ACC112 (cell line): ENCODE measurements around the gene ZNF326.

Experiments used
- H2AFZ ChIP-seq: fragments of 200-600 bp; sonication (generic); one replicate; pipeline ENCODE4 v1.6.0; 2017; ENCODE audit warnings: antibody characterized with exemption, low read length; ENCODE audit not compliant: unreplicated experiment
- H3K27ac ChIP-seq: fragments of 200-600 bp; sonication (generic); 2 replicates; pipeline ENCODE4 v1.5.1; 2014; ENCODE audit warnings: low read depth, mild to moderate bottlenecking, antibody characterized with exemption, low read length, moderate library complexity
- H3K27me3 ChIP-seq: fragments of 200-600 bp; sonication (generic); 2 replicates; pipeline ENCODE4 v1.6.1; 2014; ENCODE audit warnings: mild to moderate bottlenecking, antibody characterized with exemption, low read length, moderate library complexity, mixed read lengths; ENCODE audit not compliant: insufficient read depth
- H3K36me3 ChIP-seq: fragments of 200-600 bp; sonication (generic); 2 replicates; pipeline ENCODE4 v1.6.1; 2016; ENCODE audit warnings: mild to moderate bottlenecking, antibody characterized with exemption, low read length, moderate library complexity, mixed read lengths; ENCODE audit not compliant: insufficient read depth
- H3K4me1 ChIP-seq: fragments of 200-600 bp; sonication (generic); one replicate; pipeline ENCODE4 v1.6.1; 2016; ENCODE audit warnings: low read length, mixed read lengths; ENCODE audit not compliant: insufficient read depth, unreplicated experiment, control insufficient read depth
- H3K4me3 ChIP-seq: fragments of 200-600 bp; sonication (generic); 2 replicates; pipeline ENCODE4 v1.5.1; 2014; ENCODE audit warnings: mild to moderate bottlenecking, low read depth, low read length
- H3K79me2 ChIP-seq: fragments of 200-600 bp; sonication (generic); one replicate; pipeline ENCODE4 v1.6.0; 2016; ENCODE audit warnings: low read length; ENCODE audit not compliant: control insufficient read depth, unreplicated experiment, insufficient read depth

The ZNF326 gene, protein sequence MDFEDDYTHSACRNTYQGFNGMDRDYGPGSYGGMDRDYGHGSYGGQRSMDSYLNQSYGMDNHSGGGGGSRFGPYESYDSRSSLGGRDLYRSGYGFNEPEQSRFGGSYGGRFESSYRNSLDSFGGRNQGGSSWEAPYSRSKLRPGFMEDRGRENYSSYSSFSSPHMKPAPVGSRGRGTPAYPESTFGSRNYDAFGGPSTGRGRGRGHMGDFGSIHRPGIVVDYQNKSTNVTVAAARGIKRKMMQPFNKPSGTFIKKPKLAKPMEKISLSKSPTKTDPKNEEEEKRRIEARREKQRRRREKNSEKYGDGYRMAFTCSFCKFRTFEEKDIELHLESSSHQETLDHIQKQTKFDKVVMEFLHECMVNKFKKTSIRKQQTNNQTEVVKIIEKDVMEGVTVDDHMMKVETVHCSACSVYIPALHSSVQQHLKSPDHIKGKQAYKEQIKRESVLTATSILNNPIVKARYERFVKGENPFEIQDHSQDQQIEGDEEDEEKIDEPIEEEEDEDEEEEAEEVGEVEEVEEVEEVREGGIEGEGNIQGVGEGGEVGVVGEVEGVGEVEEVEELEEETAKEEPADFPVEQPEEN

GRCh38 chr1:89994805-89995597 is at the start of gene ZNF326:
Gene ZNF326, plus strand, starts transcription at chr1:89995110. Its CDS starts 148 bp downstream, at chr1:89995258.
- Histone ChIP-seq H2AFZ (peak within 1 kb of the TSS; percentile 70), H3K4me3 (peak within 1 kb of the TSS; percentile 83), H3K79me2 (peaks cover 46% of the 10 kb centered on the region), H3K27ac (peak within 1 kb of the TSS; percentile 74), H3K27me3 (no peaks in the 10 kb centered on the region), H3K36me3 (peaks cover 5% of the 10 kb centered on the region; the same call in 1 of the 2 replicates), H3K4me1 (peaks cover 35% of the 10 kb centered on the region)

DNA sequence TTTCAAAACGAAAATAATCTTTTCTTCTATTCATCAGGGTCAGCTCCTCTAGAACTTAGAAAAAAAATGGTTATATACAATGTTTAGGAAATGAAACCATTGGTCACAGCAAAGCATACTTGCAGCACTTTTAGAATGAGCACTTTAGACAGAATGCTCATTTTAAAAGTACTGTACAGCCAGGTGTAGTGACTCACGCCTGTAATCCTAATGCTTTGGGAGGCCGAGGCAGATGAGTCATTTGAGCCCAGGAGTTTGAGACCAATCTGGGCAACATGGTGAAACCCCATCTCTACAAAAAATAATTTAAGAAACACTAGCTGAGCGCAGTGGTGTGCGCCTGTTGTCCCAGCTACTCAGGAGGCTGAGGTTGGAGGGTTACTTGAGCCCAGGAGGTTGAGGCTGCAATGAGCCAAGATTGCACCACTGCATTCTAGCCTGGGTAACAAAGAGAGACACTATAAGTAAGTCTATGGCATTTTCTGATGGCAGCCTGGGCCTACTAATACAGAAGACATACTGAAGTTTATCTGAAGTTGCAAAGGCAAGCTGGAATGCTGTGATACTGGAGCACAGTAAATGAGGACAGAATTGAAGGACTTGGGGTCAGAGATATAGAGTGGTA is 48.9 kb upstream of the ZNF326 start:
- Histone ChIP-seq H3K27me3 (no peaks in the 10 kb centered on the region), H3K79me2 (no peaks in the 10 kb centered on the region), H2AFZ (no peak overlapping the region), H3K36me3 (no peaks in the 10 kb centered on the region), H3K27ac (no peak overlapping the region), H3K4me1 (peaks cover 14% of the 10 kb centered on the region), H3K4me3 (no peak overlapping the region)

DNA sequence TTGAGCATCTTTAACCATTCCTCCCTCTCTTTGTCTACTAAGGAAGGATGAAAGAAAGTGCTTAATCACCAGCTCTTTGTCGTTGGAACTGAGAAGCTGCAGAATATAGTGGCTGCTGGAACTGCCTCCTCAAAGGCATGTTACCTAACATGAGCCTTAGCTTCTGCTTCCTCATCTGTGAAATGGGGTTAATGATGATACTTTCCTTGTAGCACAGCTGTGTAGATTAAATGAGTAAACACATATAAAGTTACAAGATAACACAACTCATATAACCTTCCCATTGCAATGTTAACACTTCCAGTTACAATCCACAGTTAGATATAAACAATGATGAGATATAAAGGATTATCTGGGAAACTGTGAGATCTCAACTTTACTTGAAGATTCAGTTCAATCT is 48.4 kb upstream of the ZNF326 start:
- Histone ChIP-seq H3K27me3 (no peaks in the 10 kb centered on the region), H2AFZ (no peak overlapping the region), H3K4me1 (peaks cover 16% of the 10 kb centered on the region), H3K27ac (no peak overlapping the region), H3K36me3 (no peaks in the 10 kb centered on the region), H3K4me3 (no peak overlapping the region), H3K79me2 (no peaks in the 10 kb centered on the region)

DNA sequence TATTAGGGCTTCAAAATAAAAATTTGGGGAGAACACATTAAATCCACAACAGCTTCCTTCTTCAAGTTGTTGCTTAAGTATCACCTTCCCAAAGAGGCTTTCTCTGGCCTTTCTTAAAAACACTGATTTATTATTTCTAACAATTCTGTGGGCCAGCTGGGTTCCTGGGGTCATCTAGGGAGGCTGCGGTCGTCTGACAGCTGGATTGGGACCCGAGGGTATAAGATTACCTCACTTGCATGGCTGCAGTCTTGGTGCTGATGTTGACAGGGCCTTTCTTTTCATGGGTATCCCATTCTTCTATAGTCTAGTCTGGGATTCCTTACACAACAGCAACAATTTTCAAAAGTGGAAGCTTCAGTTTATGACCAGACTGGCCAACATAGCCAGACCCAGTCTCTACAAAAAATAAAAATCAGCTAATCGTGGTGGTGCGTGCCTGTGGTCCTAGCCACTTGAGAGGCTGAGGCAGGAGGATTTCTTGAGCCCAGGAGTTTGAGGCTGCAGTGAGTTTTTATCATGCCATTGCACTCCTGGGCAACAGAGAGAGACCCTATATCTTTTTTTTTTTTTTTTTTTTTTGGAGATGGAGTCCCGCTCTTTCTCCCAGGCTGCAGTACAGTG is 46.1 kb upstream of the ZNF326 start:
- no peak overlapping the region for H3K27ac ChIP-seq
- no peaks in the 10 kb centered on the region for H3K79me2 ChIP-seq
- no peaks in the 10 kb centered on the region for H3K27me3 ChIP-seq
- H3K4me1 ChIP-seq: peaks cover 31% of the 10 kb centered on the region
- no peaks in the 10 kb centered on the region for H3K36me3 ChIP-seq
- H3K4me3 ChIP-seq: no peak overlapping the region
- H2AFZ ChIP-seq: no peak overlapping the region

DNA sequence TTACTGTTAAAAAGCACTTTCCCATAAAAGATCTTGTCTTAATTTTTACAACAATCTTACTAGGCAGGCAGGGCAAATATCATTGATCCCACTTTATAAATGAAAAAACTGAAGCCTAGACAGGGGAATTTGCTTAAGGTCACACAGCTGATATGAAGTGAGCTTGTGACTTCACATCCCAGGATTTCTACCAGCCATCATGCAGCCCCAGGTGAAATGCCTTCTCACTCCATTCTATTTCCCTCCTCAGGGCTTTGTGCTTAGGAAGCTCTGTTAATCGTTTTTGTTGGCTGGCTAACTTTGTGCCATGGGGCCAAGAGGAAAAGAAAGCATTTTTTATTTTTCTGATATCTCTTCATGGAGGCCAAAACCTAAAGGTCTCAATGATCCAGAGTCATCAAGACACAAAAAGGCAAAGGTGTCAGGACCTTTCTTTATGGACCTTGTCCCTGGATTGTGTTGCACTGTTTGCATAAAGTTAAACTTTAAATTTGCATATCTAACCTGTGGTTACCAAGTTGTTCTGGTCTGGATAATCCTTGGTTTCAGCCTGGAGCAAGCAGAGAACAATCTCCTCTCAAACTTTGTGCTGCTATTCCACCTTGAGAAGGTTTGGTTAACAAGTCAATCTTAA is 44.8 kb upstream of the ZNF326 start:
- Histone ChIP-seq H3K27me3 (no peaks in the 10 kb centered on the region), H3K79me2 (no peaks in the 10 kb centered on the region), H2AFZ (no peak overlapping the region), H3K27ac (no peak overlapping the region), H3K4me1 (peaks cover 38% of the 10 kb centered on the region), H3K4me3 (no peak overlapping the region), H3K36me3 (no peaks in the 10 kb centered on the region)

DNA sequence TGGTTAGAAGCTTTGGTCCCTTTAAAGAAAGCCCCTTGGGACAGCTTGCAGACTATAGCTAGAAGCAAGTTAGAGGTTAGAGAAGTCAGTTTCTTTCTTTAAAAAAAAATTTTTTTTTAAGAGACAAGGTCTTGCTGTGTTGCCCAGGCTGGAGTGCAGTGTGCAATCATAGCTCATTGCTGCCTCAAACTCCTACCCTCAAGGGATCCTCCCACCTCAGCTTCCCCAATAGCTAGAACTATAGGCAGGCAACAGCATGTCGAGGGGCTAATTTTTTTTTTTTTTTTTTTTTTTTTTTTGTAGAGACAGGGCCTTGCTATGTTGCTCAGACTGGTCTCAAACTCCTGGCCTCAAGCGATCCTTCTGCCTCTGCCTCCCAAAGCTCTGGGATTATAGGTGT is 44.2 kb upstream of the ZNF326 start:
- Histone ChIP-seq H3K27me3 (no peaks in the 10 kb centered on the region), H3K4me1 (peaks cover 34% of the 10 kb centered on the region), H2AFZ (no peak overlapping the region), H3K79me2 (no peaks in the 10 kb centered on the region), H3K36me3 (no peaks in the 10 kb centered on the region), H3K27ac (no peak overlapping the region), H3K4me3 (no peak overlapping the region)

GRCh38 chr1:89951766-89952604 is 42.9 kb upstream of the ZNF326 start:
- H3K27ac ChIP-seq: peak overlapping the region; percentile 94
- H3K79me2 ChIP-seq: no peaks in the 10 kb centered on the region
- H3K27me3 ChIP-seq: no peaks in the 10 kb centered on the region
- H2AFZ ChIP-seq: peak overlapping the region; percentile 6
- 0 out of 2 replicates have a peak overlapping the region, but pooled peaks have one; percentile 0 for H3K4me3 ChIP-seq
- peaks cover 28% of the 10 kb centered on the region for H3K4me1 ChIP-seq
- no peaks in the 10 kb centered on the region for H3K36me3 ChIP-seq

DNA sequence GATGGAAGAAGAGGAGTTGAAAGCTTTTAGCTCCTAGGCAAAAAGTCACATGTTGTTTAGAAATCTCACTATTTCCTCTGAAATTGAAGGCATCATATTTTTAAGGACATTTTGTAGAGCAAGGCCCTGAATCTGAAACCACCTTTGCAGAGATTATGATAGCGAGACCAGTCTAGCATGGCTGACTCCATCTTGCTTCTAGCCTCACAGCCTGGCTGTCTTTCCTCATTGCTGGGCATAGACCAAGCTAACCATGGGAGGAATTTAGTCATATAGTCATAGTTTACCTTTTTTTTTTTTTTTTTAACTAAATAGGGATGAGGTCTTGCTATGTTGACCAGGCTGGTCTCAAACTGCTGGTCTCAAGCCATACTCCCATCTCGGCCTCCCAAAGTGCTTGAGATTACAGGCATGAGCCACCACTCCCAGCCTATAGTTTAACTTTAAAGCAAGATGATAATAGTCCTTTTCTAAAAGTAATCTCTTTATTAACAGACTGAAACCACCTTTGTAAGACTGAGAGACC is 42.2 kb upstream of the ZNF326 start:
- no peaks in the 10 kb centered on the region for H3K36me3 ChIP-seq
- H3K27ac ChIP-seq: peak overlapping the region; percentile 94
- no peaks in the 10 kb centered on the region for H3K79me2 ChIP-seq
- peak overlapping the region; percentile 56 for H2AFZ ChIP-seq
- H3K4me3 ChIP-seq: 0 out of 2 replicates have a peak overlapping the region, but pooled peaks have one; percentile 0
- no peaks in the 10 kb centered on the region for H3K27me3 ChIP-seq
- H3K4me1 ChIP-seq: peaks cover 32% of the 10 kb centered on the region

- peaks cover 32% of the 10 kb centered on the region for H3K4me1 ChIP-seq
- H2AFZ ChIP-seq: peak overlapping the region; percentile 56
- no peaks in the 10 kb centered on the region for H3K36me3 ChIP-seq
- H3K27ac ChIP-seq: peak overlapping the region; percentile 94
- H3K4me3 ChIP-seq: no peak overlapping the region
- no peaks in the 10 kb centered on the region for H3K27me3 ChIP-seq
- H3K79me2 ChIP-seq: no peaks in the 10 kb centered on the region
Observed at GRCh38 chr1:89953131-89953626, 41.7 kb upstream of the ZNF326 start.
